ENCODE measurements around the gene BSCL2.

The BSCL2 gene

GRCh38 chr11:62645946-62646824, 61.0 kb downstream of the BSCL2 start, which contains the start of gene GANAB:
GANAB (minus strand) TSS chr11:62646613; CDS start chr11:62646599, 14 bp downstream.
- peak within 1 kb of the TSS; percentile 92 for H3K4me3 ChIP-seq (replicated peaks; ENCODE audit: low read depth, low read length)
- peak; percentile 97 for DNase-seq (ENCODE audit: low read depth)

DNA sequence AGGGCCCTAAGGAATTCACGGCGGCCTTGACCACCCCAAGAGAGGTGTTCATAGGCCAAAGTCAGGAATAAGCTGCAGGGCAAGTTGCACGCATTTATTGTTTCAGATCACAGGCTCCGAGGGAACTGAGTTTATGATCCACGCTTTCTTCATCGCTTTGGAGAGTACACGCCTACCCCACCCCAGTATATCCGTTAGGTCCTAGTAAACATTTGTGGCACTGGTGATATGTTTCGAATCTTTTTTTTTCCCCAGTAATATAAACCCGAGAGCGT, 61.6 kb downstream of the BSCL2 start:
- no peak for TF ChIP-seq CTCF (IDR thresholded peaks at IDR 0.05; ENCODE audit: low read length, missing control alignments)
- no peak for DNase-seq (ENCODE audit: low read depth)

More at GRCh38 chr11:62645946-62646824, 61.0 kb downstream of the BSCL2 start, which contains the start of gene GANAB:
- TF ChIP-seq CTCF (IDR thresholded peaks at IDR 0.05; ENCODE audit: low read length, missing control alignments), result no peak

DNA sequence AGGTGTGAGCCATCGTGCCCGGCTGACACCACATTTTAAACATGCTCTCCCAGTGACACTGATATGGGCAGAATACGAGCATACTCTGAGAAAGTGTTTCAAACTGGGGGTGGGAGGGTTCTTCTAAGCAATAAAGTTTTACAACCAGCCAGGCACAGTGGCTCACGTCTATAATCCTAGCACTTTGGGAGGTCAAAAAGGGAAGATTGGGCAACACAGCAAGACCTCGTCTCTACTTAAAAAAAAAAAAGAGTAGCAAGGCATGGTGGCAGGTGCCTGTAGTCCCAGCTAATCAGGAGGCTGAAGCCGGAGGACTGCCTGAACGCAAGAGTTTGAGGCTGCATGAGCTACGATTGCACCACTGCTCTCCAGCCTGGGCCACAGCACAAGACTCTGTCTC, 63.0 kb downstream of the BSCL2 start:
- H3K4me3 ChIP-seq (replicated peaks; ENCODE audit: low read depth, low read length), result no peak overlapping the region
- no peak for TF ChIP-seq CTCF (IDR thresholded peaks at IDR 0.05; ENCODE audit: low read length, missing control alignments)
- DNase-seq (ENCODE audit: low read depth), result no peak

More for the DNA sequence above, 61.6 kb downstream of the BSCL2 start:
- peak overlapping the region; percentile 92 for H3K4me3 ChIP-seq (replicated peaks; ENCODE audit: low read depth, low read length)

All from fibroblast of pulmonary artery (primary cell).